SK-N-SH (cell line): ENCODE measurements around the gene WWOX. TPM values are rescaled to one million over a fixed set of nuclear protein-coding genes. Genes with fewer than 3 reads are reported as not detected.

Experiments
- CTCF ChIA-PET: fragments of 300-600, 350-600 bp; formaldehyde crosslinking; extraction: SDS; loops from one replicate; lab custom pipeline; 2021; lab: Yijun Ruan, JAX
- POLR2A ChIA-PET: fragments of 350-600 bp; sonication (Branson Sonifier 250); formaldehyde crosslinking; extraction: SDS; loops from one replicate; lab custom pipeline; 2020; ENCODE audit warnings: antibody characterized with exemption, inconsistent platforms; lab: Yijun Ruan, JAX
- DNase-seq: peaks from one replicate; pipeline ENCODE4 v3.0.0; 2012
- H2AFZ ChIP-seq: fragments of 200-600 bp; sonication (generic); 2 replicates; pipeline ENCODE4 v1.8.1; 2016; ENCODE audit warnings: antibody characterized with exemption, mild to moderate bottlenecking, low read depth
- H3F3A ChIP-seq: fragments of 200-600 bp; sonication (generic); replicated peaks from 2 replicates; pipeline ENCODE3; 2016; ENCODE audit warnings: antibody characterized with exemption, mild to moderate bottlenecking; ENCODE audit not compliant: insufficient read depth
- H3K27ac ChIP-seq, 2 experiments: fragments of 200-500 bp in 1 of 2; fragments of 200-600 bp in 1 of 2; sonication (Bioruptor generic) in 1 of 2; sonication (generic), shearing (Covaris generic) in 1 of 2; 2 replicates each; pipeline versions ENCODE4 v1.5.1 to v1.6.1; 2014 to 2016; ENCODE audit warnings: low read depth in 2 of 2, inconsistent platforms in 1 of 2, low read length in 1 of 2, mild to moderate bottlenecking in 1 of 2, mixed read lengths in 1 of 2
- H3K27me3 ChIP-seq: fragments of 200-600 bp; sonication (generic), shearing (Covaris generic); 2 replicates; pipeline ENCODE4 v1.6.1; 2016; ENCODE audit warnings: mixed run types; ENCODE audit not compliant: insufficient read depth
- H3K36me3 ChIP-seq, 2 experiments: fragments of 200-500 bp in 1 of 2; fragments of 200-600 bp in 1 of 2; sonication (Bioruptor generic) in 1 of 2; sonication (generic) in 1 of 2; replicated peaks in 1 of 2; 2 replicates each; pipeline versions ENCODE3 to v1.5.1; 2014 to 2016; ENCODE audit warnings: low read length in 1 of 2, mild to moderate bottlenecking in 1 of 2; ENCODE audit not compliant: insufficient read depth in 2 of 2, control insufficient read depth in 1 of 2
- H3K4me1 ChIP-seq, 2 experiments: fragments of 200-500 bp in 1 of 2; fragments of 200-600 bp in 1 of 2; sonication (Bioruptor generic) in 1 of 2; sonication (generic), shearing (Covaris generic) in 1 of 2; 2 replicates each; pipeline versions ENCODE4 v1.5.1 to v1.6.1; 2014 to 2016; ENCODE audit warnings: low read depth in 1 of 2, low read length in 1 of 2, mixed run types in 1 of 2; ENCODE audit not compliant: insufficient read depth in 2 of 2, control insufficient read depth in 1 of 2
- H3K4me2 ChIP-seq: fragments of 200-600 bp; sonication (generic), shearing (Covaris generic); 2 replicates; pipeline ENCODE4 v1.6.1; 2017; ENCODE audit warnings: mixed run types
- H3K4me3 ChIP-seq, 2 experiments: fragments of 200-500 bp in 1 of 2; fragments of 200-600 bp in 1 of 2; sonication (Bioruptor generic) in 1 of 2; sonication (generic), shearing (Covaris generic) in 1 of 2; 2 replicates each; pipeline versions ENCODE4 v1.5.1 to v1.8.1; 2014 to 2016; ENCODE audit warnings: low read depth in 2 of 2, inconsistent platforms in 1 of 2, low read length in 1 of 2, mild to moderate bottlenecking in 1 of 2, mixed read lengths in 1 of 2, moderate library complexity in 1 of 2
- H3K79me2 ChIP-seq: fragments of 200-600 bp; sonication (generic); 2 replicates; pipeline ENCODE4 v1.8.1; 2017; ENCODE audit warnings: mild to moderate bottlenecking; ENCODE audit not compliant: insufficient read depth
- H3K9ac ChIP-seq: fragments of 200-600 bp; sonication (generic); 2 replicates; pipeline ENCODE4 v1.6.1; 2017; ENCODE audit warnings: mixed run types
- H3K9me2 ChIP-seq: fragments of 200-600 bp; sonication (generic); 2 replicates; pipeline ENCODE4 v1.6.1; 2017; ENCODE audit warnings: mixed run types
- H3K9me3 ChIP-seq: fragments of 200-600 bp; sonication (generic); 2 replicates; pipeline ENCODE4 v1.6.1; 2017; ENCODE audit warnings: mixed run types, mild to moderate bottlenecking, moderate library complexity
- H4K20me1 ChIP-seq: fragments of 200-600 bp; sonication (generic); 2 replicates; pipeline ENCODE4 v1.6.1; 2017; ENCODE audit warnings: mild to moderate bottlenecking, mixed run types; ENCODE audit not compliant: insufficient read depth
- ELF1 ChIP-seq: IDR thresholded peaks from 2 replicates; pipeline ENCODE4 v1.4.0; 2012
- EP300 ChIP-seq, 2 experiments: IDR thresholded peaks; 2 replicates each; pipeline versions ENCODE4 v1.4.0 to v1.6.1; 2012; ENCODE audit warnings: borderline replicate concordance in 1 of 2, low read depth in 1 of 2, low read length in 1 of 2
- FOSL2 ChIP-seq: IDR thresholded peaks from 2 replicates; pipeline ENCODE4 v1.4.0; 2012; ENCODE audit warnings: low read depth, mild to moderate bottlenecking, moderate library complexity, borderline replicate concordance
- FOXJ3 ChIP-seq: sonication (generic); formaldehyde crosslinking; IDR thresholded peaks from 2 replicates; pipeline ENCODE4 v1.5.1; 2020; ENCODE audit warnings: mild to moderate bottlenecking, missing genetic modification reagents
- JUND ChIP-seq: IDR thresholded peaks from 2 replicates; pipeline ENCODE4 v1.4.0; 2012
- MAX ChIP-seq: IDR thresholded peaks from 2 replicates; pipeline ENCODE4 v1.4.0; 2012; ENCODE audit warnings: low read depth
- POLR2AphosphoS5 ChIP-seq: IDR thresholded peaks from 2 replicates; pipeline ENCODE4 v1.6.1; 2012; ENCODE audit warnings: low read depth, low read length
- RAD21 ChIP-seq: IDR thresholded peaks from 2 replicates; pipeline ENCODE4 v1.6.1; 2012; ENCODE audit warnings: mild to moderate bottlenecking, low read length
- RXRA ChIP-seq: IDR thresholded peaks from 2 replicates; pipeline ENCODE4 v1.4.0; 2012; ENCODE audit warnings: low read depth, mild to moderate bottlenecking, borderline replicate concordance
- SMC3 ChIP-seq: IDR thresholded peaks from 2 replicates; pipeline ENCODE4 v1.6.1; 2012; ENCODE audit warnings: low read depth, low read length, improper control_type of control experiment
- TAF1 ChIP-seq: IDR thresholded peaks from 2 replicates; pipeline ENCODE4 v1.6.1; 2012; ENCODE audit warnings: low read depth, mild to moderate bottlenecking, low read length, moderate library complexity, borderline replicate concordance
- TEAD4 ChIP-seq: IDR thresholded peaks from 2 replicates; pipeline ENCODE4 v1.4.0; 2012; ENCODE audit warnings: mild to moderate bottlenecking, borderline replicate concordance; ENCODE audit not compliant: insufficient read depth
- USF1 ChIP-seq: IDR thresholded peaks from 2 replicates; pipeline ENCODE4 v1.4.0; 2012; ENCODE audit warnings: low read depth, borderline replicate concordance
- USF2 ChIP-seq: fragments of 150-350 bp; IDR thresholded peaks from 2 replicates; pipeline ENCODE4 v1.6.1; 2017; ENCODE audit warnings: antibody characterized with exemption, low read length, low read depth, borderline replicate concordance
- YY1 ChIP-seq: IDR thresholded peaks from 2 replicates; pipeline ENCODE4 v1.4.0; 2012; ENCODE audit warnings: low read depth, mild to moderate bottlenecking
- polyA plus RNA-seq, 3 experiments: library from polyadenylated mRNA; depleted of rRNA; stranded (reverse); fragments of >200 nt; gene quantifications; 2 replicates each; pipeline ENCODE4 v1.2.3, GENCODE V29; 2012
- TF ChIP-seq, protein P1 (sequence below): IDR thresholded peaks from 2 replicates; pipeline ENCODE4 v1.6.1; 2012; ENCODE audit warnings: mild to moderate bottlenecking, low read depth, low read length, moderate library complexity
- TF ChIP-seq, protein P2 (sequence below): fragments of 200-600 bp; sonication (generic); IDR thresholded peaks from 2 replicates; pipeline ENCODE4 v1.6.1; 2017; ENCODE audit warnings: antibody characterized with exemption, mild to moderate bottlenecking, moderate library complexity

WWOX gene
- polyA plus RNA-seq, 1 of the 3 experiments (the other 2 are of a cell fraction) = 10.8 TPM

DNA sequence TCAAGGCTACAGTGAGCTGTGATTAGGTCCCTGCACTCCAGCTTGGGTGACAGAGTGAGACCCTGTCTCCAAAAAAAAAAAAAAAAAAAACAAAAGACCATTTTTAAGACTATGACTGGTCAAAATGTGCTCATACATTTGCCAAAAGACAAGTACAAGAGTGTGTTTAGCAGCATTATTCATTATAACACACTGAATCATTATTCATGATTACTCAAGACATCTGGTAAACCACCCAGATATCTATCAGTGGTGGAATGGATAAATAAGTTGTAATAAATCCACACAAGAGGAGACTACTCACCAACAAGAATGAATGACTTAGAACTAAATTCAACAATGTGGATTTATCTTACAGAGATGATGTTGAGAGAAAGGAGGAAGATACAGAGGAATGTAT, 784.8 kb downstream of the WWOX start:
- Histone ChIP-seq H3K9me3 (no peaks in the 10 kb centered on the region), H4K20me1 (no peaks in the 10 kb centered on the region), H3K4me1 (no peaks in the 10 kb centered on the region), H3K4me3 (no peak overlapping the region), H3K27ac (no peak overlapping the region), H2AFZ (no peak overlapping the region), H3K27me3 (no peaks in the 10 kb centered on the region), H3K9me2 (no peaks in the 10 kb centered on the region), H3K4me2 (no peak overlapping the region), H3K79me2 (no peaks in the 10 kb centered on the region)
- ChIA-PET CTCF (interaction anchor here (0.7 kb wide), 1 partner anchor 31 kb away, joined by 3 read pairs; no protein-coding TSS in a partner anchor), POLR2A (no interaction called here)
- no peak for TF ChIP-seq JUND
- TF ChIP-seq USF1 = no peak
- no peak for TF ChIP-seq ELF1
- TF ChIP-seq MAX = no peak
- no peak for TF ChIP-seq POLR2AphosphoS5
- no peak for TF ChIP-seq TAF1
- TF ChIP-seq YY1 = no peak
- TF ChIP-seq FOXJ3 = no peak
- no peak for TF ChIP-seq FOSL2
- no peak for TF ChIP-seq SMC3
- TF ChIP-seq RAD21 = no peak
- no peak for TF ChIP-seq EP300 (IDR thresholded peaks at IDR 0.05; ENCODE audit: borderline replicate concordance in 1 of 2, low read depth in 1 of 2, low read length in 1 of 2)
- TF ChIP-seq RXRA = no peak
- no peak for TF ChIP-seq USF2
- TF ChIP-seq, protein P1, sequence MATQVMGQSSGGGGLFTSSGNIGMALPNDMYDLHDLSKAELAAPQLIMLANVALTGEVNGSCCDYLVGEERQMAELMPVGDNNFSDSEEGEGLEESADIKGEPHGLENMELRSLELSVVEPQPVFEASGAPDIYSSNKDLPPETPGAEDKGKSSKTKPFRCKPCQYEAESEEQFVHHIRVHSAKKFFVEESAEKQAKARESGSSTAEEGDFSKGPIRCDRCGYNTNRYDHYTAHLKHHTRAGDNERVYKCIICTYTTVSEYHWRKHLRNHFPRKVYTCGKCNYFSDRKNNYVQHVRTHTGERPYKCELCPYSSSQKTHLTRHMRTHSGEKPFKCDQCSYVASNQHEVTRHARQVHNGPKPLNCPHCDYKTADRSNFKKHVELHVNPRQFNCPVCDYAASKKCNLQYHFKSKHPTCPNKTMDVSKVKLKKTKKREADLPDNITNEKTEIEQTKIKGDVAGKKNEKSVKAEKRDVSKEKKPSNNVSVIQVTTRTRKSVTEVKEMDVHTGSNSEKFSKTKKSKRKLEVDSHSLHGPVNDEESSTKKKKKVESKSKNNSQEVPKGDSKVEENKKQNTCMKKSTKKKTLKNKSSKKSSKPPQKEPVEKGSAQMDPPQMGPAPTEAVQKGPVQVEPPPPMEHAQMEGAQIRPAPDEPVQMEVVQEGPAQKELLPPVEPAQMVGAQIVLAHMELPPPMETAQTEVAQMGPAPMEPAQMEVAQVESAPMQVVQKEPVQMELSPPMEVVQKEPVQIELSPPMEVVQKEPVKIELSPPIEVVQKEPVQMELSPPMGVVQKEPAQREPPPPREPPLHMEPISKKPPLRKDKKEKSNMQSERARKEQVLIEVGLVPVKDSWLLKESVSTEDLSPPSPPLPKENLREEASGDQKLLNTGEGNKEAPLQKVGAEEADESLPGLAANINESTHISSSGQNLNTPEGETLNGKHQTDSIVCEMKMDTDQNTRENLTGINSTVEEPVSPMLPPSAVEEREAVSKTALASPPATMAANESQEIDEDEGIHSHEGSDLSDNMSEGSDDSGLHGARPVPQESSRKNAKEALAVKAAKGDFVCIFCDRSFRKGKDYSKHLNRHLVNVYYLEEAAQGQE = no peak
- no peak for TF ChIP-seq TEAD4
- TF ChIP-seq, protein P2, sequence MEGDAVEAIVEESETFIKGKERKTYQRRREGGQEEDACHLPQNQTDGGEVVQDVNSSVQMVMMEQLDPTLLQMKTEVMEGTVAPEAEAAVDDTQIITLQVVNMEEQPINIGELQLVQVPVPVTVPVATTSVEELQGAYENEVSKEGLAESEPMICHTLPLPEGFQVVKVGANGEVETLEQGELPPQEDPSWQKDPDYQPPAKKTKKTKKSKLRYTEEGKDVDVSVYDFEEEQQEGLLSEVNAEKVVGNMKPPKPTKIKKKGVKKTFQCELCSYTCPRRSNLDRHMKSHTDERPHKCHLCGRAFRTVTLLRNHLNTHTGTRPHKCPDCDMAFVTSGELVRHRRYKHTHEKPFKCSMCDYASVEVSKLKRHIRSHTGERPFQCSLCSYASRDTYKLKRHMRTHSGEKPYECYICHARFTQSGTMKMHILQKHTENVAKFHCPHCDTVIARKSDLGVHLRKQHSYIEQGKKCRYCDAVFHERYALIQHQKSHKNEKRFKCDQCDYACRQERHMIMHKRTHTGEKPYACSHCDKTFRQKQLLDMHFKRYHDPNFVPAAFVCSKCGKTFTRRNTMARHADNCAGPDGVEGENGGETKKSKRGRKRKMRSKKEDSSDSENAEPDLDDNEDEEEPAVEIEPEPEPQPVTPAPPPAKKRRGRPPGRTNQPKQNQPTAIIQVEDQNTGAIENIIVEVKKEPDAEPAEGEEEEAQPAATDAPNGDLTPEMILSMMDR = no peak
- TF ChIP-seq, all 33 proteins: peak for 0
- Histone ChIP-seq H3K36me3 (no peaks in the 10 kb centered on the region), H3F3A (no peaks in the 10 kb centered on the region), H3K9ac (no peak overlapping the region)
- no peak for DNase-seq
